NCI-H2029 (cell line): Measurements from ENCODE around the gene PDLIM1.
"Not testable (repeated sequence)": the region's sequence is repeated elsewhere in the genome, so short reads cannot be mapped to it uniquely, and the experiment has no call there.

Source experiments
- DNase-seq: peaks from one replicate; lab custom pipeline; 2025; lab: John Stamatoyannopoulos, UW

Gene PDLIM1

GRCh38 chr10:95240811-95241210 lies 50.0 kb downstream of the PDLIM1 start:
- no peak for DNase-seq

DNA sequence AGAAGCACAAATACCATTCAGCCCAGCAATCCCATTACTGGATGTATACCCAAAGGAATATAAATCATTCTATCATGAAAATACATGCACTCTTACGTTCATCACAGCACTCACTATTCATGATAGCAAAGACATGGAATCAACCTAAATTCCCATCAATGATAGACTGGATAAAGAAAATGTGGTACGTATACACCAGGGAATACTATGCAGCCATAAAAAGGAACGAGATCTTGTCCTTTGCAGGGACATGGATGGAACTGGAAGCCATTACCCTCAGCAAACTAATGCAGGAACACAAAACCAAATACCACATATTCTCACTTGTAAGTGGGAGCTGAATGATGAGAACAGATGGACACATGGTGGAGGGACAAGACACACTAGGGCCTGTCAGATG lies 50.7 kb downstream of the PDLIM1 start:
- DNase-seq, result not testable (repeated sequence)

DNA sequence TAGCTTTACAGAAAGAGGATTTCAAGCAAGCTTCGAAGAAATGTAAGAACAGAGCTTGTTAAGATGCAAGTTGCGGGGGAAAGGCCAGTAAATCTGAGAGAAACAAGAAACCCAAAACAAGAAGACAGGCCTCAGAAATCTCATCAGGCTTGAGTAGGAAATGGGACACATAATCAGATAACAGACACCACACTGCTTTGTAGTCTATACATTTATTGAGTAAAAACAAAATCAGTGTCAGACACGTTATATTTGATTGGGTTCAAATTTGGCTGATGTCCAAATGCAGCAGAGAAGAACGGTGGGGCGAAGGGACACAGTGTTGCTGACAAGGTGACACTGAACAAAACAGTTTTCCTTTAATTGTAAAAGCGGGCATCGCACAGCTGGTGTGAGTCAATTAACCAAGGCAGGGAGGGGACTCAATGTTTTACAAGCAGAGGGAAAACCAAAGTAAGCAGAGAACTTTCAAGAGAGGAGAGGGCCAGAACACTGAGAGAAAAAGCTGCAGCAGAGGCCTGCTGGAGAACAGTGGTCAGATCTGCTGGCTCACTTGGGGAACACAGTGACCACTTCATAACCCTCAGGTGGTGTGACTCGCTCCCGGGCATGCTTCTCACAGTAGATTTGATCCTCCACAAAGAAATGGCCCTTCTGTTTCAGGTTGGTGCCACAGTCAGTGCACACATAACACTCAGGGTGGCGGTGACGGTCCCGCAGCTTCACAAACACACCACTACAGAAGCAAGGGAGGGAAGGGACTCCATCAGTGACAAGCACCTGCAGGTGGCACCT lies 53.2 kb downstream of the PDLIM1 start:
- no peak for DNase-seq

DNA sequence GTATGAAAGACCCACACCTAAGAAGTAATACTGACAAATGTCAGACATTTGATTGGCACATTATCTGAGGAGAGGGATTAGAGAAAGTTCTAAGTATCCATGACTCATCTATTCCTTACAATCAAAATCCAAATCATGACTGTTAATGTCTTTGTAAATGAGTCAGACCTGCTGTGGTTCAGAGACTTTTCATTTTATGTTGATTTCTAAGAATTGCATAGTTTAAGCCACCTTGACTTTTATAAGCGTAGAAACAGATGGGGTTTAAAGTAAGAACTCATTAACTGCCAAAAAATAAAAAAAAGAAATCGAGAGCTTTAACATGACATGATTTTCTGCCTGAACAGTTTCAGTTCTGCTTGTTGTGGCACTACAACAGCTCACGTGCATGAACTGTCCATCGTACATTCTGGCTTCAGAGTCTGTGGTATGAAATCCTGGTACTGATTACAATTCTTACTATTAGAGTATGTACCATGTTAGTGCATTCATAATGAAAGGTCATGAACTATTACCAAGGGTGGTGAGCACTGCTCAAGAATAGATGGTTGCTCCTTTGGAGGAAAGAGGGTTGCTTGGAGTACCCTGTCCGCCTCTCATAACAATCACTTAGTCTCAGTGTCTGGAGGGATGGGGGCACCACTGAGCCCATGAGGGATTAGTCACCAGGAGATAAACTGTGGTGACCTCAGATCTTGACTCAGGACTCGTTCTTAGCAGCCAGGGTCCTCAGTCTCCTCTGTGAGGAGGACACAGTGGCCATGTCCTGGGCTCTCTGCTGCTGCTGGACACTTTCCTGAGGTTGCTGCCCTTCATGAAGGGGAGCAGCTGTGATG lies 54.5 kb downstream of the PDLIM1 start:
- no peak for DNase-seq

DNA sequence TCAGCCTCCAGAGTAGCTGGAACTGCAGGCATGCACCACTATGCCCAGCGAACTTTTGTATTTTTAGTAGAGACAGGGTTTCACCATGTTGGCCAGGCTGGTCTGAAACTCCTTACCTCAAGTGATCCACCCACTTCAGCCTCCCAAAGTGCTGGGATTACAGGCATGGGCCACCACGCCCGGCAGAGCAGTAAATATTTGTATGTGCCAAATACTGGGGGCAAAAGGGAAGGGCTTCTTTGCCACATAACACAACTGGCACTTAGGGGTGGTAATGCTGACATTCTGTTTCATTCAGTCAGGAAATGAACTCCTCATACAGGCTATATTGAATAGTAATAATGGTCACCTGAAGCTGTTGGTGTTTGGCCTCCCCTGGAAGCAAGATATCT lies 55.1 kb downstream of the PDLIM1 start:
- DNase-seq, result no peak

DNA sequence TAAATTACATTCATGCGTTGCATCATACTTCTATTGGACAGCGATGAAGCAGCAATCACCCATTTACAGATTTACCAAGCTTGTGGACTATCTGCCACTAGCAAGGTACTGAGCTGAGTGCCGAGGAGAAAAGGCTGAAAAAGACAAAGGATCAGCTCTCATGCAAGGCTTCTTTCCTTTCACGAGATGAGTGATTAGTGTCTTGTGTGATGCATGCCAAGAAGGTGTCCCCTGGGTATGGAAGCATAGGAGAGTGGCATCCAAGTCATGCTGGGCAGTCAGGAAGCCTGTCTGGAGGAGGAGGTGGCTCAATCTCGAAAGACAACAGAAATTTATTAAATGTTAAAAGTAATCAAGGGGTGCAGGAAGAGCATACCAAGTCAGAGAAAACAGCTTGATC lies 55.9 kb downstream of the PDLIM1 start:
- no peak for DNase-seq

DNA sequence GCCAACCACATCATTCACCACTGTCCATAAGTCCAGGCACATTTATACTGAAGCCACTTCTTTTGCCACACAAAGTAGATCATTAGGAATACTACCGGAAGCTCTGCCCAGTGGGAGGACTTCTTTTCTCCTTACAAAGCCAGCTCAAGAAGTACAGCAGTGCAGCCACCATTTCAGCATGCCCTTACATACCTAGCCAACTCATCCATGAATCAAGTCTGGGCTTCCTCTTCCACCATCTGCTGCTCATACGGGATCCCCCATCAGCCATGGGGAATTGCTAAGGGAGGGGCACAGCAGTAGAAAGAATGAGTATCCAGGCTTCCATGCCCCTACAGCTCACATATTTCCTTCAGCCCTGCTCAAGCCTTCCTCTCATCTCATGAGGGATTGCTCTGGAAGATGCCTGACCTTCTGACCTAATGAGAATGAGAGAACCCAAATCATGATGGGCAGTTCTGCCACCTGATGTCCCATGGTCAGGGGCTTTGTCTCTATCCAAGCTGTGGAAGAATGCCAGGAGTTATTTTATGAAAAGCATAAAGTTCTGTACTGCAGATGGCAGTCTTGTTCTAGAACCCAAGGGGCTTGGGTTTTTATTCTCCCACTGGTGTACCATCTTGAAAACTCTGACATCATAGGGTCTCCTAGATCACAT lies 57.3 kb downstream of the PDLIM1 start:
- DNase-seq, result no peak

DNA sequence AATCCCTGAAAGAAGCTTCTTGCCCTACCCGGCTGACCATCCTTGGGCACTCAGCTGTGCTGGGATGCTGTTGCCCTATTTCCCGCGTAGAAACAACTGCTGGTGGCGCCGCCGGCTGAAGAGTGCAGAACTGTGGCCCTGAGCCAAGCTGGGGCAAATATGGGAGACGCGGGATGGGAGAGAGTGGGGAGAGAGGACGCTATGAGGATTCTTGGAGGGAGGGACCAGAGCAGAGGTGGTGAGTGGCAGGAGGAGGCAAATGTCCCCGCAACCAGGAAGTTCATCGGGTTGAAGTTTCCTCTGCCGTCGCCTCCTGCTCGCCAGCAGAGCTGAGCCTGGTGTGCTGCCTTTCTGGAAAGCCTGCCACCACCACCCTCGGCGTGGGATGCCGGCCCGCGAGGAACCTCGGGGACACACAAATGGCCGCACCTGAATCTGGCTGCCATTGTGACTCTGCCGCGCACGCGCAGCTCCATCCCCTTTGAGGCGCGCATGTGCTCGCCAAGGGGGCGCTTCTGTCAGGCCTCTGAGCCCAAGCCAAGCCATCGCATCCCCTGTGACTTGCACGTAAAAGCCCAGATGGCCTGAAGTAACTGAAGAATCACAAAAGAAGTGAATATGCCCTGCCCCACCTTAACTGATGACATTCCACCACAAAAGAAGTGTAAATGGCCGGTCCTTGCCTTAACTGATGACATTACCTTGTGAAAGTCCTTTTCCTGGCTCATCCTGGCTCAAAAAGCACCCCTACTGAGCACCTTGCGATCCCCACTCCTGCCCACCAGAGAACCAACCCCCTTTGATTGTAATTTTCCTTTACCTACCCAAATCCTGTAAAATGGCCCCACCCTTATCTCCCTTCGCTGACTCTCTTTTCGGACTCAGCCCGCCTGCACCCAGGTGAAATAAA lies 59.9 kb downstream of the PDLIM1 start:
- DNase-seq, result peak; percentile 8

- no peak for DNase-seq
Measured at GRCh38 chr10:95229724-95230627, 60.8 kb downstream of the PDLIM1 start.

DNA sequence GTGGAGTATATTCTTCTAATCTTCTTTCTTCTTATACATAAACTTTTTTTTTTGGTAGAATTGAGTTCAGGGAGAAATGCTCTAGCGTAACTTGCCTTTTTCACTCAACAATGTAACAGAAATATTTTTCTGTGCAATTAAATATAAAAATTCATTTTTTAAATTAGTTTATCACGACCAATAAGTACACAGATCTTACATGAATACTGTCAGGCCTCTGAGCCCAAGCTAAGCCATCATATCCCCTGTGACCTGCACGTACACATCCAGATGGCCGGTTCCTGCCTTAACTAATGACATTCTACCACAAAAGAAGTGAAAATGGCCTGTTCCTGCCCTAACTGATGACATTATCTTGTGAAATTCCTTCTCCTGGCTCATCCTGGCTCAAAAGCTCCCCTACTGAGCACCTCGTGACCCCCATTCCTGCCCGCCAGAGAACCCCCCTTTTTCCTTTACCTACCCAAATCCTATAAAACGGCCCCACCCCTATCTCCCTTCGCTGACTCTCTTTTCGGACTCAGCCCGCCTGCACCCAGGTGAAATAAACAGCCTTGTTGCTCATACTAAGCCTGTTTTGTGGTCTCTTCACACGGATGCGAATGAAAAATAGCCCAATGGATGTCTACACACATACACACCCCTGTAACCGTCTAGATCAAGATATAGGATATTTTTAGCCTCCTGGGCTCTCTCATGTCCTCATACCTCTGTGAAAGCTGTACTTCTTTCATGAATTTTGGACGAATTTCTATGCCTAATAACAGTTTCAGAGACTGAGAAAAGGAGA lies 61.7 kb downstream of the PDLIM1 start:
- DNase-seq, result not testable (repeated sequence)

GRCh38 chr10:95225136-95225535 lies 65.7 kb downstream of the PDLIM1 start:
- DNase-seq, result no peak

DNA sequence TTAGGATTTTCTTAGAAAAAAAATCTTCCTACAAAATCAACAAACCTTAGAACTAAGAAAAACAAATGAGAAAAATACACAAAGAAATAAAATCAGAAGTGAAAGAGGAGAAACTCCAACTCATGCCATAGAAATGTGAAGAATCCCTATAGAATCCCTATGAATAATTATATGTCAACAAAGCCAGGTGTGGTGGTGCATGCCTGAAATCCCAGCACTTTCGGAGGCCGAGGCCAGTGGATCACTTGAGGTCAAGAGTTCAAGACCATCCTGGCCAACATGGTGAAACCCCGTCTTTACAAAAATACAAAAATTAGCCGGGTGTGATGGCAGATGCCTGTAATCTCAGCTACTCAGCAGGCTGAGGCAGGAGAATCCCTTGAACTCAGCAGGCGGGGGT lies 69.7 kb downstream of the PDLIM1 start:
- no peak for DNase-seq

DNA sequence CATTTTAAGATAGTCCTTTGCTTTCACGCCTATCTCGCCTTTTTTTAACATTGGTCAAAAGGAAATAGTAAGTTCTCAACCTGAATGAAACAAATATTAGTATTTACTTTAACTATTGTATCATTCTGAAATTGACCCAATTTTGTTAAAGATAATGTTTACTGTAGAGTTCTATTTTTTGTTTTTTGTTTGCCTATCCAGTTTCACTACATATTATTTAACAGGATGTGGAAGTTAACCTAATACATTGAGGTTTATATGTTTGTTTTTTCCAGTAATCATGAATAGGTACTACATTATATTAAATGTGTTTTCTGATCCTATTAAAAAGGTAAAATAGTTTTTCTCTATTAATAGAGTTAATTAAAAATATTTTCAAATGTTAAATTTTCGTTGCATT lies 70.3 kb downstream of the PDLIM1 start:
- DNase-seq, result no peak

DNA sequence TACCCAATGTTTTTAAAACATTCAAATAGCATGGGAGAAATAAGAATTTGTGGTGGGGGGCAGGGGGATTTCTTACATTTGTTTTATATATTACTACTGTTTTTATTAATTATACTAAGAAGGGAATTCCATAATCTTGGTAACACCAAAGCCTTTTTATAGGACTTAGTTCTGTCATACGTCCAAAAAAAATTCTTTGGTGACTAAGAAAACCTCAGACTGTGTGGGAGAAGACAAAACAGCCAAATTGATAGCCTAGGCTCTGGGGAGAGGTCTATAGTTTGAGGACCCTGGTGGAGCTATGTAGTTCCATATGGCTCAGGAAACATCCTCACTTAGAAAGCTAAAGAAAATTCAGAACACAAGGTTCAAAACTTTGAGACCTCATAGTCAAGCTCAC lies 73.3 kb downstream of the PDLIM1 start:
- no peak for DNase-seq

DNA sequence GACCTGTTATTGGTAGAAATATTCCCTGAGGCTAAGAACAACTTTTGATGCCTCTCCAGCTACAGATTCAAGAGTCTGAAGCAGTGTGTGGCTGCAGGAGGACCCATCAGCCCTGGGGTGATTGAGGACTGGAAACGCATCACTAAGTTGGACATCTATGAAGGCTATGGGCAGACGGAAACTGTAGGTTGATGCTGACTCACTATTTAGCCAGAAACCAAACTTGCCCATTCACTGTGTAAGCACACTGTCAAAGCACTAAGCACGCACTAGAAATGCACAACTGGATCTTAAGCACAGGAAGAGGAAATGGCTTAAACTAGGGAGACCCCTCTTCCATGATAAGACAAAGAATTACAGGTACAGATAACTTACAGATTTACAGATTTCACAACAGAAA lies 76.0 kb downstream of the PDLIM1 start:
- DNase-seq, result peak; percentile 1

DNA sequence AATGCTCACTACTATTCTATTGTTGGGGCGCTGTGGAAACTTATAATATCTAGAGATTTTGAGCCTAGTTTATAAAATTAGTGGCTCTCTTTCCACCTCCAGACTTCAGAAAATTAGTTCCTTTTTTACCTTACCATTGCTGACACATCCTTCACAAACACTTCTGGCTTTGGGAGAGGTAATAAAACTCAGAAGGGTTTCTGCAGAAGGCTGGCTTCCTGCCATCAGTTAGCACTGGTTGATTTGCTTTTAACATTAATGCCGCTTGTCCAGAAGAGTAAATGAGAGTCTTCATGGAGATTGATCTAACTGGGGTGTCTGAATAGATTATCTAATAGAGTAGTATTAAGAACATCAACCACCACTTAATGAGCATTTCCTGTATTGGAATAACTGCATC lies 76.4 kb downstream of the PDLIM1 start:
- peak; percentile 16 for DNase-seq

- no peak for DNase-seq
Measured at GRCh38 chr10:95211606-95212279, 79.1 kb downstream of the PDLIM1 start.

GRCh38 chr10:95209509-95210127 lies 81.2 kb downstream of the PDLIM1 start:
- no peak for DNase-seq
